GM21515 (cell line): ENCODE measurements around the gene KLHL30.
"Not testable (repeated sequence)": the region's sequence is repeated elsewhere in the genome, so short reads cannot be mapped to it uniquely, and the experiment has no call there.

Experiments
- ATAC-seq: cut with Tn5 transposase; IDR thresholded peaks from one replicate; pipeline ENCODE4 v1.9.1; 2021; ENCODE audit not compliant: unreplicated experiment

Gene KLHL30

DNA sequence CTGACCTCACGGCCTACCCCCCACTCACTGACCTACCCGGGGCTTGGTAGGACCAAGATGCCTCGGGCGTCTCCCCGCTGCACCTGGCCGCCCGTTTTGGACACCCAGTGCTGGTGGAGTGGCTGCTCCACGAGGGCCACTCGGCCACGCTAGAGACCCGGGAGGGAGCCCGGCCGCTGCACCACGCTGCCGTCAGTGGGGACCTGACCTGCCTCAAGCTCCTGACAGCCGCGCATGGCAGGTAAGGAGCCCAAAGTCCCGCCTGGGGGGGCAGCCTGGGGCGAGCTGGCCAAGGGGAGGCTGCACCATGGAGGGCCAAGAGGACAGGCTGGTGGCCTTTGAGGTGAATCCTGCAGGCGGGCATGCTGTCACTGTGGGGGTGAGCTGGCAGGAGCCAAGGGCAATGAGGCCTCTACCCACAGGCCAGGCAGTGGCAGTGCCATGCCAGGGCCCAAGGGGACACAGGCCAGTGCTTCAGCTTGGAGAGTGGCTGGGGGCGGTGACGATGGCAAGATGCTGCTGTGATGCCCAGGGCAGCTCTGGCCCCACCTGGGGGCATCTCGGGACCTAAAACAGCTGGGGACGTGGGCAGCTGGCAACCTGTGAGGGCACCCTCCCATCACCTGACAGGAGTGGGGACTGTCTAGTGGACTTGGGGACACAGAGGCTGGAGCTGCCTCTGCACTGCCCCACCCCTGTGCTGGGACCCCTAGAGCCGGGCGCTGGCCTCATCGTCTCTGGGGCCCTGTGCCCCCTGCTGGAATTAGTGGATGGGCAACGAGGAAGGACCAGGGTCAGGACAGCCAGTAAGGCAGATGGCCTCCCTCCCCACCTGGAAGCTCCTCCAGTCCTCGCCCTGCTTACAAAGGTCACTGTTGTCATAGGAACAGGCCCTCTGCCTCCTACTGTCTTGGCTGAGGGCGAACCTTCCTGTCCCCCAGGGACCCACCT lies 36.3 kb upstream of the KLHL30 start:
- ATAC-seq: no peak

DNA sequence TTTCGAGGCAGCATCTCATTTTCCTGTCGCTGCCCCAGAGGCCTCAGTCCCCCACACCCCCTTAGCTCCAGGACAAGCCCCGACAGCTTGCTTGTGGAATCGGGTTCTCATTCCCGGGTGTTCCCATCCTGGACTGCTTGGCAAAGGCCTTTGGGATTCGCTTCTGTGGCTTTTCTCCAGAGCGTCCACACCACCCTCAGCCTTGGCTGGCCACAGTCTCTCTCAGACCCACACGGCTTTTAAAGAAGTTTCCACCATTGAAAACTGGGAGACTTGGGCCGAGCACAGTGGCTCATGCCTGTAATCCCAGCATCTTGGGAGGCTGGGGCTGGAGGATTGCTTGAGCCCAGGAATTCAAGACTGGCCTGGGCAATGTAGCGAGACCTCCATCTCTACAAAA lies 35.6 kb upstream of the KLHL30 start:
- no peak for ATAC-seq

- ATAC-seq: no peak
Measured at GRCh38 chr2:238103465-238104225, 34.8 kb upstream of the KLHL30 start.

GRCh38 chr2:238104226-238104690 lies 34.2 kb upstream of the KLHL30 start:
- no peak for ATAC-seq

DNA sequence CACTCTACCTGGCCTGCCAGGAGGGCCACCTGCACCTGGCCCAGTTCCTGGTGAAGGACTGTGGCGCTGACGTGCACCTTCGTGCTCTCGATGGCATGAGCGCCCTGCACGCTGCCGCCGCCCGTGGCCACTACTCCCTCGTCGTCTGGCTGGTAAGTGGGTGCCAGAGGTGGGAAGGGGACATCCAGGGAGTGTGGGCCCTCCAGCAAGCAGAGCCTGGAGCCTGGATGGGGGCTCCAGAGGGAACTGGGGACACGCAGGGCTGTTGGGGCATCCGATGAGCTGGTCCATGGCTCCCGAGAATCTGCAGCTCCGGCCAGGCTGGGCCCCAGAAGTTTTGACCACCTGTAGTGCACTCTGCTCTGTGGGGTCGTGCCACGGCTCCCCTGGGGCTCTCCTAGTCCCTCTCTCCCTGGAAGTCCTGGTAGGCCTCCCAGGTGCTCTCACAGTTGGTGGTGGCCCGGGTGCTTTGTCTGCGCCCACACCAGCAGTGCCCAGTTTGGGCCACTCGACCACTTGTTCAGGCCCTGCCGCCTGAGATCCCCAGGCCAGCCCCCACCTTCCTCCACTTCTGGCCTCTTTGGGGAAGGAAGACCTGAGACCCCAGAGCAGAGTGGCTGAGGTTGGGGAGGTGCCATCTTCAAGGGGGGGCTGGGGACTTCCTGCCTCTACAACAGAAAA lies 33.6 kb upstream of the KLHL30 start:
- ATAC-seq: no peak

DNA sequence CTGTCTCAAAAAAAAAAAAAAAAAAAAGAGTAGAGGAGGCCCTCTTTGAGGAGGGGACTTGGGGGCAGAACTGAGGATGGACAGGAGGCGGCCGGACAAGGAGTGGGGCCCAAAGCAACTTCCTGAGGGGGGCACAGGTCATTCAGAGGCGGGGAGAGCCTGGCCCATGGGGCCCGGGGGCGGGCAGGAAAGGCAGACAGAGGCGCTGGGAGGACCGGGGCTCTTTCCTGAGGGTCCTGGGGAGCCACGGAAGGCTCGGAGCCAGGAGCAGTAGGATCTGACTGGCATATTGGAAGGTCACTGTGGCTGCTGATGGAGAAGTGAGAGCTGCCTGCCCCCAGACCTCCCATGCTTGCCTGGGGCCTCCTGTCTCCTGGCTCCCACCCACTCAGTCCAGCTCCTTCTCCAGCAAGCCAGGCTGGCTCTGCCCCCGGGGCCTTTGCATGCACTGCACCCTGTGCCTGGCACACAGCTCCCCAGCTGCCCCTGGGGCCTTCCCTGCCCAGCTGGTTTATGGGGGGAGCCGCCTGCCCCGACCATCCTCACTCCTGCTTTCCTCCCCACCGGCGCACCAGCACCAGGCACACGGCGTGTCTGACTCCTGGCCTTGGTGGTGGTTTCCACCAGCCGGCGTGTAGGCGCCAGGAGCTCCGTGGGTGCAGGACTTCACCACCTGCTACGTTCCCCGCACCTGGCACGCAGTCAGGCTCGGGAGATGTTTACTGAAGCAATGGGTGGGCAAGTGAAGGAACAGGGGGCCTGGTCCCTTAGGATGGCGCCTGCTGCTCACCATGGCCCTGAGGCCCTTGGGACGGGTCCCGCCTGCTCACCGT lies 32.7 kb upstream of the KLHL30 start:
- no peak for ATAC-seq

GRCh38 chr2:238106339-238106697 lies 32.1 kb upstream of the KLHL30 start:
- ATAC-seq: no peak

GRCh38 chr2:238106698-238107524 lies 31.6 kb upstream of the KLHL30 start:
- ATAC-seq: peak; percentile 23

DNA sequence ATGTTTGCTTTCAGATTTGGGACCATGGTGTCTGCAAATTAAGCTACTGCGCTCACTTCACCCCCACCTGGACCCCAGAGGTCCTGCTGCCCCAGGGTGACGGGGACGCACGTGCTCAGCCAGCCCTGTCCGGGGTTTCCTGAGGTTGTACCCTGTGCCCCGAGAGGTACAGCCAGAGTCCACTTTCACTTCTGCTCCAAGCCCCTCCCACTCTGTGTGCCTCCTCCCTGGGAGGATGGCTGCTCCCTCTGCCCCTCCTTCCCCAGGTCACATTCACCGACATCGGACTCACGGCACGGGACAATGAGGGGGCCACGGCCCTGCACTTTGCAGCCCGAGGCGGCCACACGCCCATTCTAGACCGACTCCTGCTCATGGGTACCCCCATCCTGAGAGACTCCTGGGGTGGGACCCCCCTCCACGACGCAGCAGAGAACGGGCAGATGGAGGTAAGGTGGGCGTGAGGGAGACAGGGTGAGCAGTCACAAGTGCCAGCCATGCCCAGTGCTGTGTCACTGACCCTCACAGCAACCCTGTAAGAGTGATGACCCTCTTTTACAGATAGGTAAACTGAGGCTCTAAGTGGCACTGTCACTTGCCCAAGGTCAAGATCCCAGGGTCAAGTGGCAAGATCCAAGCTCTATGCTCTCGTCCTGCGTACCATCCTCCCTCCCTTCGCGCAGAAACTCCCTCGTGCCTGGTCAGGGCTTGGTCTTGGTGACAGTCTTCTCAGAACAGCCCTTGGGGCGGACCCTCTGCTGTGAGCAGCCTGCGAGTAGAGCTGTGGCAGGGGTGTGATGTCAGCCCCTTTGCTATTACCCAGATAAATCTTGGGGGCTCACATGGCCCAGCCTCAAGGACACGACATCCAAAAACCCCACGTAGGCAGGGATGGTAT lies 30.7 kb upstream of the KLHL30 start:
- ATAC-seq: peak; percentile 72

- peak; percentile 55 for ATAC-seq
Measured at GRCh38 chr2:238108423-238109183, 29.9 kb upstream of the KLHL30 start.

DNA sequence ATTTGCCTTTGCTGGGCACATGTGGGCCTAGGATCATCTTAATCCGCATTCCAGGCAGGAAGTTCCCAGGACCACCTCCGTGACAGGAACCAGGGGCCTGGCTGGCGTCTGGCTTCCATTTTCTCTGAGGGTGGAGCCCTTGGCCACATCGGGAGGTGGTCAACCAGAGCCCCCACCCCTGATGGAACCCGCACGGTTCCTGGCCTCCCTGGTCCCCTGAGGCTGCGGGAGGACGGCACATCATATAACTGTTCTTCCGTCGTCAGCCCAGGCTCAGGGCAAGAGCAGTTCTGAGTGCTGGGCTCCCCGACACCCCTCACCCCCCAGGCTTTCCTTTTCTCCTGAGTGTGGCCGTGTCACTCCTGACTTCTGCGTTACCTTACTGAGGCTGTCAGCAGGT lies 24.9 kb upstream of the KLHL30 start:
- no peak for ATAC-seq

- ATAC-seq: no peak
Measured at GRCh38 chr2:238114331-238114841, 24.1 kb upstream of the KLHL30 start.

DNA sequence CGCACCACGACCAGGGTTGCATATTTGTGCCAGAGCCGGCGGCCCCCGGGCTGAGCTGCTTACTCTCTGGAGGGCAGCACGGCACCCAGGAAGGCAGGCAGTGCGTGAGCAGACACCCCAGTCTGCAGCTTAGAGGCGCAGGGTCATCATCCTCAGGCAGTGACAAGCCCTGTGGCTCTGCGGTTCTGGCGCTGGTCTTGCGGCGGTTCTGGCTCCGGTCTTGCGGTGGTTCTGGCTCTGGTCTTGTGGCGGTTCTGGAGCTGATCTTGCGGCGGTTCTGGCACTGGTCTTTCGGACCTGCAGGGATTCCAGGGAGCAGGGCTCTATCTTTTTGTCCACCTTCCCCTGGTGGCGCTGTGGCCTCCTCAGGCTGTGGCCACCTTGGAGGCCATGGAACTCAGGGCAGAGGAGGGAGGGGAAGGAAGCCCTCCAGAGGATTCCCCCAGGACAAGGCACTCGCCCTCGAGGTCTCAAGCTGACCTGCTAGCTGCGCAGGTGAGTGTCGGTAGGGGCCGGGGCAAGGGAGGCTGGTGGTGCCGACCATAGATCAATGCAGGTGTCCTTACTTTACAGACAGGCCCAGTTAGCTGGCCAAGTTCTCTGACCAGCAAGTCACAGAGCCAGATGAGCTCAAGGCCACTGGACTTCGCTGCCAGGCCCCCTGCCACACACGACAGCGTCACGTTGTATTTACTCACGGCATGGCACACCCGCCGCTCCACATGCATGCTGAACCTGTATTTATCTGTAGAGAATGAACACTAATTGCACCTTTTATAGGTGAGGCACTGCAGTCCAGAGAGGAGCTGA lies 23.4 kb upstream of the KLHL30 start:
- no peak for ATAC-seq

- ATAC-seq: not testable (repeated sequence)
Measured at GRCh38 chr2:238115709-238116108, 22.8 kb upstream of the KLHL30 start.

DNA sequence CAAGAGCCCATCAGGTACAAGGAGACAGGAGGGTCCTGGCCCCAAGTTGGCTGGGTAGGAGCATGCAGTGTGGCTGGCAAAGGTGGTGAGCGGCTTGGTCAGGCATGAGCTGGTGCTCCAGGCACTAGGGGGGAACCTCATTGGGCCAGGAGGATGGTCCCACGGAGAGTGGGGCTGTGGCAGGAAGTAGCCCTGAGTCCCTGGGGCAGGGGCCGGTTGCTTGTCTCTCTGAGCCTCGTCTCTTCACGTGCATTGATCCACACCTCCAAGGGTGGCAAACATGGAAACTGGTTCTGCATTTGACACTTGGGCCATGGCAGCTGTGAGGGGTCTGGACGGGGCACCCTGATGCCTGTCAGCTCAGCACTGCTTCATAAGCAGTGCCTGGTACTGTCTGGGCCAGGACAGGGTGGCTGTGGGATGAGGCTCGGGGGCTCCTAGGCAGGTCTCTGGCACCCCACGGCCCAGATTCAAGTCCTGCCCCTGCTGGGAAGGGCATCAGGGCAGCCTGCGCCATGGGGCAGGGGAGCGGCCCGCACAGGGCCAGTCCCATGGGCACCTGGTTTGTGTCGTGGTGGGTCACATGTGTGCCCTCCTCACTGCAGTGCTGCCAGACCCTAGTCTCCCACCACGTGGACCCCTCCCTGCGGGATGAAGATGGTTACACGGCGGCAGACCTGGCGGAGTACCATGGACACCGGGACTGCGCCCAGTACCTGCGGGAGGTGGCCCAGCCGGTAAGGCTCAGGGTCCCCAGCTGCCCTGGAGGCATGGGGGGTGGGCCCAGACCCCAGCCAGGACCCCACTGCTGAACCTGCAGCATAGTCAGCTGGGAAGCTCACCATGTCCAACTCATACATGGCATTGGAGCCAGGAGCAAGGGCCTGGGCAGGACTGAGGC lies 21.9 kb upstream of the KLHL30 start:
- ATAC-seq: no peak
